Naive B cell (primary cell): ENCODE results near the gene SYCE1L. TPM values are rescaled to one million over a fixed set of nuclear protein-coding genes. Genes with fewer than 3 reads are reported as not detected.
A peak's percentile ranks its signal among the peaks of the same experiment; 100 is the strongest.

Experiments used
- ATAC-seq, 2 donors: fragments of 150-1000 bp; cut with Tn5 transposase; 2 replicates each; pipeline ENCODE4 v1.10.0; 2021; ENCODE audit warnings: low read depth in 2 of 2, mild to moderate bottlenecking in 2 of 2, moderate library complexity in 2 of 2
- DNase-seq: peaks from one replicate; pipeline ENCODE4 v3.0.0; 2022
- H3K27ac Mint-ChIP-seq, 6 donors: one replicate each; pipeline ENCODE4 v1.8.0; 2020 to 2022; ENCODE audit warnings: mild to moderate bottlenecking in 6 of 6, mixed read lengths in 6 of 6, moderate library complexity in 5 of 6, inconsistent platforms in 2 of 6
- H3K27me3 Mint-ChIP-seq, 3 donors: one replicate each; pipeline ENCODE4 v1.8.0; 2021 to 2022; ENCODE audit warnings: mixed read lengths in 3 of 3, mild to moderate bottlenecking in 1 of 3
- H3K36me3 Mint-ChIP-seq, 2 donors: one replicate each; pipeline ENCODE4 v1.8.0; 2020 to 2022; ENCODE audit warnings: mixed read lengths in 2 of 2, inconsistent platforms in 1 of 2, mild to moderate bottlenecking in 1 of 2
- H3K4me1 Mint-ChIP-seq, 3 donors: one replicate each; pipeline ENCODE4 v1.8.0; 2020 to 2022; ENCODE audit warnings: mixed read lengths in 3 of 3, inconsistent platforms in 1 of 3, mild to moderate bottlenecking in 1 of 3, moderate library complexity in 1 of 3
- H3K4me3 Mint-ChIP-seq, 8 donors: one replicate each; pipeline ENCODE4 v1.8.0; 2020 to 2022; ENCODE audit warnings: mild to moderate bottlenecking in 8 of 8, mixed read lengths in 8 of 8, moderate library complexity in 8 of 8, inconsistent platforms in 2 of 8
- H3K9me3 Mint-ChIP-seq, 7 donors: one replicate each; pipeline ENCODE4 v1.8.0; 2020 to 2022; ENCODE audit warnings: mixed read lengths in 7 of 7, mild to moderate bottlenecking in 5 of 7, inconsistent platforms in 2 of 7, moderate library complexity in 1 of 7
- polyA plus RNA-seq, 6 donors: library from polyadenylated mRNA; unstranded; fragments of 300-500 nt; fragmentation: Illumina TruSeq; gene quantifications; one replicate each; pipeline ENCODE4 v1.2.3, GENCODE V29; 2021; ENCODE audit warnings: low read depth in 6 of 6

The SYCE1L gene
- polyA plus RNA-seq, 6 donors from 2014 or later = 0.45 to 1.00 (median 0.59) TPM; not detected in 3

- Mint-ChIP-seq H3K27ac (peak overlapping the region; percentile 98 to 100 (median 99)), H3K36me3 (peaks cover 11 to 28% of the 10 kb centered on the region in 2 donors), H3K9me3 (peaks cover 0 to 15% (median 0%) of the 10 kb centered on the region in 7 donors), H3K4me3 (peak overlapping the region; percentile 94 to 100 (median 98)), H3K27me3 (peaks cover 5 to 15% (median 13%) of the 10 kb centered on the region in 3 donors), H3K4me1 (peaks cover 36 to 45% (median 44%) of the 10 kb centered on the region in 3 donors)
- ATAC-seq (no peak), DNase-seq (no peak)
These were observed 9.1 kb upstream of the SYCE1L start for GRCh38 chr16:77190190-77190477.

- ATAC-seq (peak; percentile 88 to 90), DNase-seq (peak; percentile 97)
- Mint-ChIP-seq H3K9me3 (peaks cover 0 to 15% (median 0%) of the 10 kb centered on the region in 7 donors), H3K27ac (peak within 1 kb of the TSS; percentile 98 to 100 (median 99)), H3K27me3 (peaks cover 0 to 10% (median 8%) of the 10 kb centered on the region in 3 donors), H3K36me3 (peaks cover 11 to 32% of the 10 kb centered on the region in 2 donors), H3K4me1 (peaks cover 38 to 47% (median 47%) of the 10 kb centered on the region in 3 donors), H3K4me3 (peak within 1 kb of the TSS; percentile 94 to 100 (median 98))
These were observed 8.5 kb upstream of the SYCE1L start, which contains the start of gene MON1B for GRCh38 chr16:77190478-77191258. MON1B (plus strand) TSS chr16:77191190; CDS start chr16:77191486, 296 bp downstream.

GRCh38 chr16:77191259-77191969, 7.8 kb upstream of the SYCE1L start:
- peak; percentile 1 to 2 for ATAC-seq
- peaks cover 41 to 49% (median 49%) of the 10 kb centered on the region in 3 donors for H3K4me1 Mint-ChIP-seq

GRCh38 chr16:77193377-77193776, 5.8 kb upstream of the SYCE1L start:
- H3K4me3 Mint-ChIP-seq = peak overlapping the region in 3 of 8 donors; percentile 35 to 100 (median 95)
- H3K9me3 Mint-ChIP-seq = peaks cover 0 to 15% (median 0%) of the 10 kb centered on the region in 7 donors
- peaks cover 14 to 38% of the 10 kb centered on the region in 2 donors for H3K36me3 Mint-ChIP-seq
- H3K27me3 Mint-ChIP-seq = no peaks in the 10 kb centered on the region
- ATAC-seq (no peak), DNase-seq (no peak)
- H3K4me1 Mint-ChIP-seq = peaks cover 42 to 55% (median 51%) of the 10 kb centered on the region in 3 donors
- H3K27ac Mint-ChIP-seq = no peak overlapping the region

More at GRCh38 chr16:77191259-77191969, 7.8 kb upstream of the SYCE1L start:
- H3K27me3 Mint-ChIP-seq = peaks cover 0 to 8% (median 6%) of the 10 kb centered on the region in 3 donors
- H3K9me3 Mint-ChIP-seq = peaks cover 0 to 15% (median 0%) of the 10 kb centered on the region in 7 donors
- no peak for DNase-seq
- H3K4me3 Mint-ChIP-seq = peak overlapping the region; percentile 94 to 100 (median 98)
- peaks cover 11 to 35% of the 10 kb centered on the region in 2 donors for H3K36me3 Mint-ChIP-seq
- peak overlapping the region; percentile 98 to 100 (median 99) for H3K27ac Mint-ChIP-seq

GRCh38 chr16:77194295-77195231, 4.6 kb upstream of the SYCE1L start:
- Mint-ChIP-seq H3K4me3 (peak overlapping the region in 2 of 8 donors; percentile 65 to 95), H3K4me1 (peaks cover 43 to 45% (median 45%) of the 10 kb centered on the region in 3 donors), H3K27ac (no peak overlapping the region), H3K9me3 (peaks cover 0 to 15% (median 0%) of the 10 kb centered on the region in 7 donors), H3K36me3 (peaks cover 20 to 43% of the 10 kb centered on the region in 2 donors), H3K27me3 (no peaks in the 10 kb centered on the region)
- DNase-seq (no peak), ATAC-seq (no peak)

- ATAC-seq = no peak
- peak overlapping the region in 1 of 6 donors; percentile 43 for H3K27ac Mint-ChIP-seq
- peaks cover 42 to 45% (median 45%) of the 10 kb centered on the region in 3 donors for H3K4me1 Mint-ChIP-seq
- H3K36me3 Mint-ChIP-seq = peaks cover 20 to 43% of the 10 kb centered on the region in 2 donors
- peaks cover 0 to 15% (median 0%) of the 10 kb centered on the region in 7 donors for H3K9me3 Mint-ChIP-seq
- no peaks in the 10 kb centered on the region for H3K27me3 Mint-ChIP-seq
- peak overlapping the region in 1 of 8 donors; percentile 25 for H3K4me3 Mint-ChIP-seq
- no peak for DNase-seq
These were observed 3.8 kb upstream of the SYCE1L start for GRCh38 chr16:77195411-77195810.

GRCh38 chr16:77197747-77198146, 1.5 kb upstream of the SYCE1L start:
- Mint-ChIP-seq H3K4me1 (peaks cover 23 to 27% (median 25%) of the 10 kb centered on the region in 3 donors), H3K4me3 (no peak overlapping the region), H3K9me3 (peaks cover 0 to 2% (median 0%) of the 10 kb centered on the region in 7 donors), H3K36me3 (peaks cover 23 to 25% of the 10 kb centered on the region in 2 donors), H3K27me3 (no peaks in the 10 kb centered on the region), H3K27ac (no peak overlapping the region)
- DNase-seq = no peak
- ATAC-seq = no peak

GRCh38 chr16:77206533-77206932, 7.3 kb downstream of the SYCE1L start:
- no peaks in the 10 kb centered on the region for H3K27me3 Mint-ChIP-seq
- no peak overlapping the region for H3K27ac Mint-ChIP-seq
- no peaks in the 10 kb centered on the region for H3K36me3 Mint-ChIP-seq
- no peak for DNase-seq
- no peak for ATAC-seq
- no peaks in the 10 kb centered on the region for H3K9me3 Mint-ChIP-seq
- H3K4me3 Mint-ChIP-seq = no peak overlapping the region
- peaks cover 2 to 7% (median 4%) of the 10 kb centered on the region in 3 donors for H3K4me1 Mint-ChIP-seq

- Mint-ChIP-seq H3K4me3 (no peak overlapping the region), H3K9me3 (no peaks in the 10 kb centered on the region), H3K4me1 (peaks cover 6 to 12% (median 7%) of the 10 kb centered on the region in 3 donors), H3K27ac (no peak overlapping the region), H3K36me3 (no peaks in the 10 kb centered on the region), H3K27me3 (no peaks in the 10 kb centered on the region)
- ATAC-seq (no peak), DNase-seq (no peak)
These were observed 7.8 kb downstream of the SYCE1L start for GRCh38 chr16:77207030-77207429.

GRCh38 chr16:77208382-77208781, 9.2 kb downstream of the SYCE1L start:
- Mint-ChIP-seq H3K36me3 (no peaks in the 10 kb centered on the region), H3K4me3 (no peak overlapping the region), H3K9me3 (no peaks in the 10 kb centered on the region), H3K27ac (no peak overlapping the region), H3K4me1 (peaks cover 9 to 14% (median 13%) of the 10 kb centered on the region in 3 donors), H3K27me3 (no peaks in the 10 kb centered on the region)
- ATAC-seq = no peak
- DNase-seq = no peak

- DNase-seq (peak; percentile 66), ATAC-seq (peak; percentile 73 to 82)
- H3K36me3 Mint-ChIP-seq = no peaks in the 10 kb centered on the region
- peaks cover 11 to 19% (median 16%) of the 10 kb centered on the region in 3 donors for H3K4me1 Mint-ChIP-seq
- no peaks in the 10 kb centered on the region for H3K27me3 Mint-ChIP-seq
- no peaks in the 10 kb centered on the region for H3K9me3 Mint-ChIP-seq
- peak overlapping the region in 5 of 6 donors; percentile 47 to 86 (median 74) for H3K27ac Mint-ChIP-seq
- peak overlapping the region; percentile 85 to 95 (median 88) for H3K4me3 Mint-ChIP-seq
These were observed 12.9 kb downstream of the SYCE1L start for GRCh38 chr16:77211880-77212740.
